ENCODE data around the gene TDRD5.
A peak's percentile ranks its signal among the peaks of the same experiment; 100 is the strongest.

DNA sequence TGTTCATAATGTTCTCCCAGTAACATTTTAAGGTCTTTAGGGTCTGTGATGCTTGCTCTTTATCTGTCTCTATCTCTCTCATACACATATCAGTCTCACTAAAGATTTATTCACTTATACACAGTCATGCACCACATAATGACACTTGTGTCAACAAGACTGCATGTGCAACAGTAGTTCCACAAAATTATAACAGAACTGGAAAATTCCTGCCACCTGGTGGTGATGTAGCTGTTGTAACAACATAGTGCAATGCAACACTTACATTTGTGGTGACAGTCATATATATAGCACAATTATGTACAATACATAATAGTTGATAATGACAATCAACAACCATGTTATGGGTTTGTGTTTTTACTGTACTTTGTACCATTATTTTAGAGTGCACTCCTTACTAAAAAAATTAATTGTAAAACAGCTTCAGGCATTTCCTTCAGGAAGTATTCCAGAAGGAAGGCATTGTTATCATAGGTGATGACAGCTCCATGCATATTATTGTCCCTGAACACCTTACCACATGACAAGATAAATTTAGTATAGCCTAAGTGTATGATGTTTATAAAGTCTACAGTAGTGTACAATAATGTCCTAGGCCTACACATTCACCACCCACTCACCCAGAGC lies 8.1 kb downstream of the TDRD5 start:
- TF ChIP-seq, protein P1, sequence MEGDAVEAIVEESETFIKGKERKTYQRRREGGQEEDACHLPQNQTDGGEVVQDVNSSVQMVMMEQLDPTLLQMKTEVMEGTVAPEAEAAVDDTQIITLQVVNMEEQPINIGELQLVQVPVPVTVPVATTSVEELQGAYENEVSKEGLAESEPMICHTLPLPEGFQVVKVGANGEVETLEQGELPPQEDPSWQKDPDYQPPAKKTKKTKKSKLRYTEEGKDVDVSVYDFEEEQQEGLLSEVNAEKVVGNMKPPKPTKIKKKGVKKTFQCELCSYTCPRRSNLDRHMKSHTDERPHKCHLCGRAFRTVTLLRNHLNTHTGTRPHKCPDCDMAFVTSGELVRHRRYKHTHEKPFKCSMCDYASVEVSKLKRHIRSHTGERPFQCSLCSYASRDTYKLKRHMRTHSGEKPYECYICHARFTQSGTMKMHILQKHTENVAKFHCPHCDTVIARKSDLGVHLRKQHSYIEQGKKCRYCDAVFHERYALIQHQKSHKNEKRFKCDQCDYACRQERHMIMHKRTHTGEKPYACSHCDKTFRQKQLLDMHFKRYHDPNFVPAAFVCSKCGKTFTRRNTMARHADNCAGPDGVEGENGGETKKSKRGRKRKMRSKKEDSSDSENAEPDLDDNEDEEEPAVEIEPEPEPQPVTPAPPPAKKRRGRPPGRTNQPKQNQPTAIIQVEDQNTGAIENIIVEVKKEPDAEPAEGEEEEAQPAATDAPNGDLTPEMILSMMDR (IDR thresholded peaks at IDR 0.05; ENCODE audit: poor library complexity, severe bottlenecking), result peak; percentile 65
- TF ChIP-seq EP300 (conservative IDR thresholded peaks at IDR 0.05; ENCODE audit: poor library complexity, severe bottlenecking) (no peak), EZH2 (IDR thresholded peaks at IDR 0.05; ENCODE audit: borderline replicate concordance, insufficient read depth, low read length, poor library complexity, severe bottlenecking) (no peak), TAF1 (IDR thresholded peaks at IDR 0.05; ENCODE audit: low read depth) (no peak), MXI1 (conservative IDR thresholded peaks at IDR 0.05; ENCODE audit: poor library complexity, severe bottlenecking) (no peak), SMC3 (conservative IDR thresholded peaks at IDR 0.05; ENCODE audit: poor library complexity) (peak; percentile 64)
- TF ChIP-seq, protein P2, sequence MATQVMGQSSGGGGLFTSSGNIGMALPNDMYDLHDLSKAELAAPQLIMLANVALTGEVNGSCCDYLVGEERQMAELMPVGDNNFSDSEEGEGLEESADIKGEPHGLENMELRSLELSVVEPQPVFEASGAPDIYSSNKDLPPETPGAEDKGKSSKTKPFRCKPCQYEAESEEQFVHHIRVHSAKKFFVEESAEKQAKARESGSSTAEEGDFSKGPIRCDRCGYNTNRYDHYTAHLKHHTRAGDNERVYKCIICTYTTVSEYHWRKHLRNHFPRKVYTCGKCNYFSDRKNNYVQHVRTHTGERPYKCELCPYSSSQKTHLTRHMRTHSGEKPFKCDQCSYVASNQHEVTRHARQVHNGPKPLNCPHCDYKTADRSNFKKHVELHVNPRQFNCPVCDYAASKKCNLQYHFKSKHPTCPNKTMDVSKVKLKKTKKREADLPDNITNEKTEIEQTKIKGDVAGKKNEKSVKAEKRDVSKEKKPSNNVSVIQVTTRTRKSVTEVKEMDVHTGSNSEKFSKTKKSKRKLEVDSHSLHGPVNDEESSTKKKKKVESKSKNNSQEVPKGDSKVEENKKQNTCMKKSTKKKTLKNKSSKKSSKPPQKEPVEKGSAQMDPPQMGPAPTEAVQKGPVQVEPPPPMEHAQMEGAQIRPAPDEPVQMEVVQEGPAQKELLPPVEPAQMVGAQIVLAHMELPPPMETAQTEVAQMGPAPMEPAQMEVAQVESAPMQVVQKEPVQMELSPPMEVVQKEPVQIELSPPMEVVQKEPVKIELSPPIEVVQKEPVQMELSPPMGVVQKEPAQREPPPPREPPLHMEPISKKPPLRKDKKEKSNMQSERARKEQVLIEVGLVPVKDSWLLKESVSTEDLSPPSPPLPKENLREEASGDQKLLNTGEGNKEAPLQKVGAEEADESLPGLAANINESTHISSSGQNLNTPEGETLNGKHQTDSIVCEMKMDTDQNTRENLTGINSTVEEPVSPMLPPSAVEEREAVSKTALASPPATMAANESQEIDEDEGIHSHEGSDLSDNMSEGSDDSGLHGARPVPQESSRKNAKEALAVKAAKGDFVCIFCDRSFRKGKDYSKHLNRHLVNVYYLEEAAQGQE (IDR thresholded peaks at IDR 0.05; ENCODE audit: borderline replicate concordance), result no peak
